Prostate gland (tissue), 2 donors: ENCODE data around the gene GNAZ.

Source experiments
- POLR2A ChIP-seq: fragments of 450-650 bp; IDR thresholded peaks from one replicate; pipeline ENCODE4 v1.6.1; 2016; ENCODE audit warnings: antibody characterized with exemption, mild to moderate bottlenecking
- TF ChIP-seq, protein P1 (sequence below), 4 experiments: fragments of 200-600 bp in 2 of 4; fragments of 450-650 bp in 2 of 4; sonication (generic) in 2 of 4; IDR thresholded peaks; 1 replicate in 3 of 4; 2 replicates in 1 of 4; pipeline ENCODE4 v1.5.1; 2016 to 2019; ENCODE audit warnings: antibody characterized with exemption in 4 of 4, mild to moderate bottlenecking in 2 of 4, moderate library complexity in 2 of 4

DNA sequence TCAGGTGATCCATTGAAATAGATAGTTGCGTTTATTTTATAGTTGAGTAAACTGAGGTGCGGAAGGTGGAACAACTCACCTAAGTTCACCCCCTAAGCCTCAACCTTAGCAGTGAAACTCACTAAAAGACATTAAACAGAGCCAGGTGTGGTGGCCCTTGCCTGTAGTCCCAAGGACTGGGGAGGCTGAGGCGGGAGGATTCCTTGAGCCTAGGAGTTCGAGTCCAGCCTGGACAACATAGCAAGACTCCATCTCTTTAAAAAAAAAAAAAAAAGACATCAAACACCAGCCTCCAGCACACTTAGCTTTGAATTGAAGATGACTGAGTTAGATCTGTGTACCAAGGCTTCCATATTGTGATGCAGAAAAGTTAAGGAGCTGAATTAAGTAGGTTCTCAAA lies 74.1 kb downstream of the GNAZ start:
- TF ChIP-seq, protein P1, sequence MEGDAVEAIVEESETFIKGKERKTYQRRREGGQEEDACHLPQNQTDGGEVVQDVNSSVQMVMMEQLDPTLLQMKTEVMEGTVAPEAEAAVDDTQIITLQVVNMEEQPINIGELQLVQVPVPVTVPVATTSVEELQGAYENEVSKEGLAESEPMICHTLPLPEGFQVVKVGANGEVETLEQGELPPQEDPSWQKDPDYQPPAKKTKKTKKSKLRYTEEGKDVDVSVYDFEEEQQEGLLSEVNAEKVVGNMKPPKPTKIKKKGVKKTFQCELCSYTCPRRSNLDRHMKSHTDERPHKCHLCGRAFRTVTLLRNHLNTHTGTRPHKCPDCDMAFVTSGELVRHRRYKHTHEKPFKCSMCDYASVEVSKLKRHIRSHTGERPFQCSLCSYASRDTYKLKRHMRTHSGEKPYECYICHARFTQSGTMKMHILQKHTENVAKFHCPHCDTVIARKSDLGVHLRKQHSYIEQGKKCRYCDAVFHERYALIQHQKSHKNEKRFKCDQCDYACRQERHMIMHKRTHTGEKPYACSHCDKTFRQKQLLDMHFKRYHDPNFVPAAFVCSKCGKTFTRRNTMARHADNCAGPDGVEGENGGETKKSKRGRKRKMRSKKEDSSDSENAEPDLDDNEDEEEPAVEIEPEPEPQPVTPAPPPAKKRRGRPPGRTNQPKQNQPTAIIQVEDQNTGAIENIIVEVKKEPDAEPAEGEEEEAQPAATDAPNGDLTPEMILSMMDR (IDR thresholded peaks at IDR 0.05), result no peak
- TF ChIP-seq POLR2A, result no peak
